GM12878 (cell line): Measurements from ENCODE around the gene GRM5. TPM values are rescaled to one million over a fixed set of nuclear protein-coding genes. Genes with fewer than 3 reads are reported as not detected.
A peak's percentile ranks its signal among the peaks of the same experiment; 100 is the strongest.

Experiments
- ATAC-seq: fragments of 200-7000 bp; cut with Tn5 transposase; 3 replicates; pipeline ENCODE4 v1.9.1; 2020; ENCODE audit warnings: mild to moderate bottlenecking, moderate library complexity
- BruUV-seq: library from RNA; stranded (reverse); fragments of 400-500 nt; replicated peaks from 2 replicates; lab custom pipeline; 2021; lab: Mats Ljungman, UMichigan
- CTCF ChIA-PET: fragments of 300-600 bp; sonication (Branson Sonifier 250); formaldehyde crosslinking; extraction: SDS; loops from one replicate; lab custom pipeline; 2021; ENCODE audit warnings: inconsistent platforms; lab: Yijun Ruan, JAX
- POLR2A ChIA-PET: fragments of 350-600 bp; formaldehyde crosslinking; extraction: SDS; loops from one replicate; lab custom pipeline; 2021; ENCODE audit warnings: inconsistent platforms; lab: Charles Lee
- RAD21 ChIA-PET: fragments of 300-600 bp; sonication (Branson Sonifier 250); formaldehyde crosslinking; loops from one replicate; lab custom pipeline; 2023; ENCODE audit warnings: antibody characterized with exemption; ENCODE audit not compliant: unreplicated experiment; lab: Charles Lee
- SMC1A ChIA-PET: fragments of 300-600 bp; sonication (Branson Sonifier 250); formaldehyde crosslinking; loops from one replicate; lab custom pipeline; 2023; ENCODE audit not compliant: unreplicated experiment, uncharacterized antibody; lab: Charles Lee
- DNase-seq: peaks from one replicate; pipeline ENCODE4 v3.0.0-alpha.2; 2011; ENCODE audit warnings: low read depth, low spot score
- FAIRE-seq: peaks from 3 replicates; lab custom pipeline; 2011; peaks lifted over from hg19 to GRCh38; lab: Jason Lieb, UNC
- H2AFZ ChIP-seq: 2 replicates; pipeline ENCODE4 v1.6.0; 2011; ENCODE audit warnings: low read depth, low read length, control low read depth; ENCODE audit not compliant: control insufficient read depth
- H3K27ac ChIP-seq: 2 replicates; pipeline ENCODE4 v1.5.1; 2011; ENCODE audit warnings: control low read depth; ENCODE audit not compliant: control insufficient read depth, insufficient read depth
- H3K27me3 ChIP-seq, 2 experiments: replicated peaks in 1 of 2; 2 replicates each; pipeline versions ENCODE4 v1.6.0 to v1.6.1; 2011; ENCODE audit warnings: low read length in 1 of 2; ENCODE audit not compliant: control insufficient read depth in 2 of 2, insufficient read depth in 2 of 2
- H3K36me3 ChIP-seq, 2 experiments: 2 replicates each; pipeline ENCODE4 v1.5.1; 2011; ENCODE audit warnings: low read length in 1 of 2; ENCODE audit not compliant: control insufficient read depth in 2 of 2, insufficient read depth in 2 of 2
- H3K4me1 ChIP-seq: 2 replicates; pipeline ENCODE4 v1.6.1; 2011; ENCODE audit warnings: mild to moderate bottlenecking, low read length, moderate library complexity, mixed read lengths; ENCODE audit not compliant: control insufficient read depth, insufficient read depth
- H3K4me2 ChIP-seq: 2 replicates; pipeline ENCODE4 v1.6.0; 2011; ENCODE audit warnings: control low read depth; ENCODE audit not compliant: control insufficient read depth, insufficient read depth
- H3K4me3 ChIP-seq: fragments of 200-600 bp; sonication (generic); 2 replicates; pipeline ENCODE4 v1.5.1; 2016
- H3K79me2 ChIP-seq: 2 replicates; pipeline ENCODE4 v1.6.0; 2011; ENCODE audit warnings: low read length; ENCODE audit not compliant: control insufficient read depth, insufficient read depth
- H3K9ac ChIP-seq: 2 replicates; pipeline ENCODE4 v1.8.0; 2011; ENCODE audit warnings: low read length, control low read depth, mixed read lengths; ENCODE audit not compliant: control insufficient read depth, insufficient read depth
- H3K9me3 ChIP-seq: replicated peaks from 3 replicates; pipeline ENCODE4 v1.5.1; 2011; ENCODE audit warnings: mild to moderate bottlenecking, low read length; ENCODE audit not compliant: control insufficient read depth, insufficient read depth
- H4K20me1 ChIP-seq: 2 replicates; pipeline ENCODE4 v1.6.0; 2011; ENCODE audit not compliant: control insufficient read depth, insufficient read depth
- ATF3 ChIP-seq: IDR thresholded peaks from 2 replicates; pipeline ENCODE4 v1.6.1; 2011; ENCODE audit warnings: low read depth, mild to moderate bottlenecking, low read length, moderate library complexity, borderline replicate concordance; ENCODE audit errors: extremely low read depth
- BRCA1 ChIP-seq: IDR thresholded peaks from 2 replicates; pipeline ENCODE4 v1.6.1; 2011; ENCODE audit warnings: low read depth, low read length, improper control_type of control experiment
- CHD2 ChIP-seq: IDR thresholded peaks from 2 replicates; pipeline ENCODE4 v1.6.1; 2011; ENCODE audit warnings: low read depth, low read length, improper control_type of control experiment, borderline replicate concordance
- KLF5 ChIP-seq: fragments of 450-650 bp; IDR thresholded peaks from 2 replicates; pipeline ENCODE4 v1.6.1; 2014; ENCODE audit warnings: mild to moderate bottlenecking; ENCODE audit not compliant: partially characterized antibody
- MEF2B ChIP-seq: fragments of 450-650 bp; IDR thresholded peaks from 2 replicates; pipeline ENCODE4 v1.6.1; 2018; ENCODE audit warnings: mild to moderate bottlenecking, moderate library complexity; ENCODE audit not compliant: partially characterized antibody, poor library complexity, severe bottlenecking
- MYB ChIP-seq: fragments of 150-350 bp; IDR thresholded peaks from 2 replicates; pipeline ENCODE4 v1.6.1; 2014; ENCODE audit warnings: mild to moderate bottlenecking, low read depth, low read length, borderline replicate concordance
- MYC ChIP-seq: IDR thresholded peaks from 2 replicates; pipeline ENCODE4 v1.6.1; 2011; ENCODE audit warnings: mild to moderate bottlenecking, low read length, moderate library complexity, inconsistent platforms; ENCODE audit not compliant: insufficient read depth, insufficient replicate concordance, insufficient read length, severe bottlenecking
- PAX8 ChIP-seq: fragments of 450-650 bp; IDR thresholded peaks from 2 replicates; pipeline ENCODE4 v1.6.1; 2017; ENCODE audit warnings: mild to moderate bottlenecking, moderate library complexity
- SIX5 ChIP-seq: IDR thresholded peaks from 2 replicates; pipeline ENCODE4 v1.6.1; 2011; ENCODE audit warnings: mild to moderate bottlenecking, low read depth, low read length, moderate library complexity; ENCODE audit not compliant: severe bottlenecking
- SMAD1 ChIP-seq: fragments of 450-650 bp; IDR thresholded peaks from 2 replicates; pipeline ENCODE4 v1.6.1; 2018; ENCODE audit warnings: mild to moderate bottlenecking, low read depth; ENCODE audit not compliant: partially characterized antibody
- SMAD5 ChIP-seq: IDR thresholded peaks from 2 replicates; pipeline ENCODE4 v1.6.1; 2016; ENCODE audit warnings: antibody characterized with exemption, low read depth
- SMARCA5 ChIP-seq: fragments of 450-650 bp; IDR thresholded peaks from 2 replicates; pipeline ENCODE4 v1.6.1; 2017; ENCODE audit warnings: mild to moderate bottlenecking
- SP1 ChIP-seq: IDR thresholded peaks from one replicate; pipeline ENCODE4 v1.6.1; 2011; ENCODE audit warnings: low read depth, low read length
- YY1 ChIP-seq: IDR thresholded peaks from 2 replicates; pipeline ENCODE4 v1.6.1; 2011; ENCODE audit warnings: low read depth, mild to moderate bottlenecking, low read length
- WGBS: methylation state at CpG from one replicate; pipeline ENCODE4 v1.1.6; 2016; ENCODE audit warnings: low lambda C conversion rate; ENCODE audit not compliant: insufficient replicate concordance, insufficient coverage; ENCODE audit errors: missing lambda C conversion rate; 5-methylcytosine and 5-hydroxymethylcytosine counted together
- in situ Hi-C: fragments of 300-500 bp; cut with MboI; formaldehyde crosslinking; loops from 9 replicates; pipeline ENCODE4 v1.14.3; 2018; ENCODE audit warnings: mixed read lengths
- intact Hi-C: fragments of 100-400 bp; cut with micrococcal nuclease; formaldehyde crosslinking; loops from one replicate; pipeline ENCODE4 v1.14.2; 2022; ENCODE audit not compliant: unreplicated experiment
- polyA plus RNA-seq, 11 experiments: library from polyadenylated mRNA; depleted of rRNA in 4 of 11; unstranded in 6 of 11; stranded (reverse) in 5 of 11; fragments of >200 nt; fragmentation: Nextera tagmentation in 4 of 11; fragmentation: Illumina TruSeq in 1 of 11; extraction: Ambion mirVana in 4 of 11; extraction: Trizol in 1 of 11; gene quantifications; 1 replicate in 1 of 11; 2 replicates in 10 of 11; pipeline versions ENCODE4 v1.2.1 to v1.2.3, GENCODE V29; 2011 to 2016; ENCODE audit warnings: inconsistent platforms in 2 of 11, missing spikeins in 2 of 11, low read depth in 1 of 11
- total RNA-seq, 4 experiments: library from RNA; depleted of rRNA in 3 of 4; stranded (reverse); fragments of >200 nt in 3 of 4; fragmentation: Illumina TruSeq in 1 of 4; extraction: Trizol in 1 of 4; gene quantifications; 2 replicates each; pipeline versions ENCODE4 v1.2.1 to v1.2.3, GENCODE V29; 2013 to 2021
- TF ChIP-seq, protein P1 (sequence below): IDR thresholded peaks from 2 replicates; pipeline ENCODE4 v1.6.1; 2011; ENCODE audit warnings: borderline replicate concordance, low read depth, mild to moderate bottlenecking, moderate library complexity, low read length; ENCODE audit not compliant: insufficient read depth, poor library complexity, severe bottlenecking
- TF ChIP-seq, protein P2 (sequence below): IDR thresholded peaks from 2 replicates; pipeline ENCODE4 v1.6.1; 2011; ENCODE audit warnings: low read depth, low read length, improper control_type of control experiment, borderline replicate concordance
- TF ChIP-seq, protein P3 (sequence below), 3 experiments: IDR thresholded peaks in 2 of 3; conservative IDR thresholded peaks in 1 of 3; 2 replicates each; pipeline ENCODE4 v1.5.1; 2011; ENCODE audit warnings: low read depth in 3 of 3, low read length in 3 of 3, mild to moderate bottlenecking in 3 of 3, control low read depth in 2 of 3, moderate library complexity in 2 of 3, inconsistent platforms in 1 of 3, mixed read lengths in 1 of 3; ENCODE audit not compliant: control insufficient read depth in 2 of 3, insufficient read depth in 1 of 3; ENCODE audit errors: extremely low read depth in 1 of 3

The GRM5 gene
- total and polyA plus RNA-seq, 10 of the 15 experiments (the other 5 are each of a cell fraction or from before 2014, with no cell fraction given), result not detected

DNA sequence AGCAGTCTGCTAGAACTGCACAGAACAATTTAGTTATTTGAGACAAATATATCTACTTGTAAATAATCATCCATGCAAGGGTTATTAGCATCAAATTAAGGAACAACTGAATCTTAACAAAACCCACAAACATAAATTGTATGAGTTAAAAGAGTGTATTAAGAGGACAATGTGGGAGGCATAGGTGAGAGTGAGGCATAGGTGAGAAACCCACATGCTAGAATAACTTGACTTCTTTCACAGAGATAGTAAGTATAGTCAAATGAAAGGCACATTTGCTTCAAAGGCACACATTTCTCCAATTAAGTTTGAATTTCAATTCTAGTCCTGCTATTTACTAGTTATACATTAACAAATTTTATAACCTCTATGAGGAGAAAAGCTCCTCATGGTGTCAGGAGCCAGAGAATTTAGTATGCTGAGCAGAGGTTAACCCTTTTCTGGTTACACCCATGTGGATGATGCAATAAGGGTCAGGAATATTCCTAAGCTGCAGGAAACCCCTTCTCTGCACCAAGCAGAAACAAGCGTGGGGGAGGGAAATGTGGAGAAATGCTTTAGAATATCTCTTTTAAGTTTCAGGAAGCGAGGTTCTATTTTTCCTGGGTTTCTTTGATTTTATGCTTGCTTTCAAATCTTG lies 264.2 kb downstream of the GRM5 start (continued):
- TF ChIP-seq, protein P1, sequence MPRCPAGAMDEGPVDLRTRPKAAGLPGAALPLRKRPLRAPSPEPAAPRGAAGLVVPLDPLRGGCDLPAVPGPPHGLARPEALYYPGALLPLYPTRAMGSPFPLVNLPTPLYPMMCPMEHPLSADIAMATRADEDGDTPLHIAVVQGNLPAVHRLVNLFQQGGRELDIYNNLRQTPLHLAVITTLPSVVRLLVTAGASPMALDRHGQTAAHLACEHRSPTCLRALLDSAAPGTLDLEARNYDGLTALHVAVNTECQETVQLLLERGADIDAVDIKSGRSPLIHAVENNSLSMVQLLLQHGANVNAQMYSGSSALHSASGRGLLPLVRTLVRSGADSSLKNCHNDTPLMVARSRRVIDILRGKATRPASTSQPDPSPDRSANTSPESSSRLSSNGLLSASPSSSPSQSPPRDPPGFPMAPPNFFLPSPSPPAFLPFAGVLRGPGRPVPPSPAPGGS, result no peak
- no peak for TF ChIP-seq PAX8
- no peak for TF ChIP-seq SMARCA5
- TF ChIP-seq MEF2B, result peak; percentile 70
- no peak for TF ChIP-seq KLF5
- TF ChIP-seq SMAD1, result peak; percentile 42
- TF ChIP-seq SMAD5, result no peak
- TF ChIP-seq YY1, result no peak
- TF ChIP-seq SP1, result no peak

DNA sequence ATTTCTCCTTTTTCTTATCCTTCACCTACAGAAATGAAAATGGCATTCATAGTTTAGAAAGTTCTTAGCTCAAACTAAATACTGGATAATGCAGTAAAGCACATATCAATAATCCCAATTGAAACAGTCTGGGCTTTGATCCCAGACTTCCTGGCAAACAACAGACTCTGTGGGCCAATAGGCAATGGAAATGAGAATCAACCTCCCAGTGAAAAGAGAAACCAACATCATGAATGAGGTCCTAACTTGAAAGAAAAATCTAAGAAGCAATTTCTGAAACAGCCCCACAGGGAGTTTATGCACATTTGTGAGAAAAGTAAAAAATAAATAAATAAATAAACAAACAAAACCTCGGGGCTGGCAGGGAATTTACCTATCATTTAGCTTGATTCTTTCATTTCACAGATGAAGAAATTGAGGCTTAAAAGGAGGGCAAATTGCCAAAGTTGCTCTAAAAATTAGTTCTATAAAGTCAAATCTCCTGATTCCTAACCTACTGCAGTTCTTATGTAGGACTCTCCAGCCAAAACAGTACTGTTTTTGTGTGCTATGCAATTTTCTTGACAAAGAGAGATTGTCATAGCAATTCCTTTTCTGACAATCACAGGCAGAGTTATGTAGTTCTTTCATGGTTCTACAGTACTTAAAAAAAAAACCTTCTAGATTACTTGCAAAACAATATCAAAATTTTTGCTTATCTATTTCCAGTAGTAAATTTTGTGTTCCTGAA lies 265.8 kb downstream of the GRM5 start:
- Histone ChIP-seq H3K27ac (no peak overlapping the region), H3K27me3 (no peaks in the 10 kb centered on the region), H2AFZ (no peak overlapping the region), H3K9ac (no peak overlapping the region), H3K9me3 (no peaks in the 10 kb centered on the region), H3K36me3 (no peaks in the 10 kb centered on the region), H3K4me2 (no peak overlapping the region), H4K20me1 (no peaks in the 10 kb centered on the region), H3K4me3 (no peak overlapping the region), H3K79me2 (no peaks in the 10 kb centered on the region), H3K4me1 (no peaks in the 10 kb centered on the region)
- DNase-seq (no peak), FAIRE-seq (no peak), ATAC-seq (no peak)
- CTCF ChIA-PET, result interaction anchor here (0.6 to 2.4 kb wide), 2 partner anchors 87 to 470 kb away, joined by 3 to 6 read pairs; no protein-coding TSS in a partner anchor
- 0% methylated on average over 1 of the region's 1 CpG for WGBS
- in situ Hi-C loops (no loop called here), intact Hi-C loops (no loop called here)
- SMC1A ChIA-PET, result interaction anchor here (0.6 kb wide), 1 partner anchor 26 kb away, joined by 3 read pairs; no protein-coding TSS in a partner anchor
- POLR2A ChIA-PET, result no interaction called here
- RAD21 ChIA-PET, result no interaction called here
- BruUV-seq, result no TSS peak
- TF ChIP-seq MYB (no peak), CHD2 (no peak), SIX5 (no peak), MYC (no peak), BRCA1 (no peak), ATF3 (no peak)
- TF ChIP-seq, protein P2, sequence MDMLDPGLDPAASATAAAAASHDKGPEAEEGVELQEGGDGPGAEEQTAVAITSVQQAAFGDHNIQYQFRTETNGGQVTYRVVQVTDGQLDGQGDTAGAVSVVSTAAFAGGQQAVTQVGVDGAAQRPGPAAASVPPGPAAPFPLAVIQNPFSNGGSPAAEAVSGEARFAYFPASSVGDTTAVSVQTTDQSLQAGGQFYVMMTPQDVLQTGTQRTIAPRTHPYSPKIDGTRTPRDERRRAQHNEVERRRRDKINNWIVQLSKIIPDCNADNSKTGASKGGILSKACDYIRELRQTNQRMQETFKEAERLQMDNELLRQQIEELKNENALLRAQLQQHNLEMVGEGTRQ, result no peak
- TF ChIP-seq, protein P3, sequence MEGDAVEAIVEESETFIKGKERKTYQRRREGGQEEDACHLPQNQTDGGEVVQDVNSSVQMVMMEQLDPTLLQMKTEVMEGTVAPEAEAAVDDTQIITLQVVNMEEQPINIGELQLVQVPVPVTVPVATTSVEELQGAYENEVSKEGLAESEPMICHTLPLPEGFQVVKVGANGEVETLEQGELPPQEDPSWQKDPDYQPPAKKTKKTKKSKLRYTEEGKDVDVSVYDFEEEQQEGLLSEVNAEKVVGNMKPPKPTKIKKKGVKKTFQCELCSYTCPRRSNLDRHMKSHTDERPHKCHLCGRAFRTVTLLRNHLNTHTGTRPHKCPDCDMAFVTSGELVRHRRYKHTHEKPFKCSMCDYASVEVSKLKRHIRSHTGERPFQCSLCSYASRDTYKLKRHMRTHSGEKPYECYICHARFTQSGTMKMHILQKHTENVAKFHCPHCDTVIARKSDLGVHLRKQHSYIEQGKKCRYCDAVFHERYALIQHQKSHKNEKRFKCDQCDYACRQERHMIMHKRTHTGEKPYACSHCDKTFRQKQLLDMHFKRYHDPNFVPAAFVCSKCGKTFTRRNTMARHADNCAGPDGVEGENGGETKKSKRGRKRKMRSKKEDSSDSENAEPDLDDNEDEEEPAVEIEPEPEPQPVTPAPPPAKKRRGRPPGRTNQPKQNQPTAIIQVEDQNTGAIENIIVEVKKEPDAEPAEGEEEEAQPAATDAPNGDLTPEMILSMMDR (IDR thresholded peaks at IDR 0.05 in 2 of 3, conservative IDR thresholded peaks at IDR 0.05 in 1 of 3; ENCODE audit: control insufficient read depth in 2 of 3, extremely low read depth in 1 of 3, insufficient read depth in 1 of 3, low read depth in 3 of 3, low read length in 3 of 3), result no peak
